CD4-positive, CD25-positive, alpha-beta regulatory T cell (primary cell): ENCODE data around the gene C1D. TPM values are rescaled to one million over a fixed set of nuclear protein-coding genes. Genes with fewer than 3 reads are reported as not detected.

Experiments
- ATAC-seq, 2 donors: fragments of 150-1000 bp; cut with Tn5 transposase; one replicate each; pipeline ENCODE4 v1.10.0; 2021; ENCODE audit warnings: low read depth in 2 of 2, moderate number of reproducible peaks in 2 of 2, moderate library complexity in 1 of 2
- DNase-seq, 3 donors: peaks; one replicate each; pipeline versions ENCODE4 v3.0.0 to v3.0.0-alpha.2; 2012 to 2022; ENCODE audit warnings: mixed read lengths in 1 of 3
- H3K27ac ChIP-seq: one replicate; pipeline ENCODE4 v1.7.0; 2013; ENCODE audit warnings: mild to moderate bottlenecking, low read length; ENCODE audit not compliant: insufficient read depth, poor library complexity, severe bottlenecking
- H3K27me3 ChIP-seq: one replicate; pipeline ENCODE4 v1.7.0; 2013; ENCODE audit warnings: low read length; ENCODE audit not compliant: control insufficient read depth, insufficient read depth
- H3K36me3 ChIP-seq: one replicate; pipeline ENCODE4 v1.7.0; 2013; ENCODE audit warnings: mild to moderate bottlenecking, low read length, moderate library complexity; ENCODE audit not compliant: control insufficient read depth, insufficient read depth
- H3K4me1 ChIP-seq: 2 replicates; pipeline ENCODE4 v1.7.0; 2013; ENCODE audit warnings: mild to moderate bottlenecking, low read length; ENCODE audit not compliant: insufficient read depth, control insufficient read depth, poor library complexity, severe bottlenecking
- H3K4me3 ChIP-seq: one replicate; pipeline ENCODE4 v1.7.0; 2013; ENCODE audit warnings: low read depth, mild to moderate bottlenecking, low read length, moderate library complexity
- H3K9me3 ChIP-seq, 2 experiments: 1 replicate in 1 of 2; 2 replicates in 1 of 2; pipeline ENCODE4 v1.7.0; 2013; ENCODE audit warnings: low read length in 2 of 2, mild to moderate bottlenecking in 1 of 2, moderate library complexity in 1 of 2; ENCODE audit not compliant: control insufficient read depth in 2 of 2
- H3K27ac Mint-ChIP-seq, 3 donors: one replicate each; pipeline ENCODE4 v1.8.0; 2020 to 2022; ENCODE audit warnings: mild to moderate bottlenecking in 3 of 3, mixed read lengths in 3 of 3, moderate library complexity in 2 of 3
- H3K27me3 Mint-ChIP-seq: one replicate; pipeline ENCODE4 v1.8.0; 2022; ENCODE audit warnings: mild to moderate bottlenecking, mixed read lengths
- H3K36me3 Mint-ChIP-seq: one replicate; pipeline ENCODE4 v1.8.0; 2020; ENCODE audit warnings: mixed read lengths
- H3K4me1 Mint-ChIP-seq, 4 donors: one replicate each; pipeline ENCODE4 v1.8.0; 2020 to 2022; ENCODE audit warnings: mixed read lengths in 4 of 4, mild to moderate bottlenecking in 1 of 4
- H3K4me3 Mint-ChIP-seq, 4 donors: one replicate each; pipeline ENCODE4 v1.8.0; 2020 to 2022; ENCODE audit warnings: mild to moderate bottlenecking in 4 of 4, mixed read lengths in 4 of 4, moderate library complexity in 3 of 4
- H3K9me3 Mint-ChIP-seq, 7 donors: one replicate each; pipeline ENCODE4 v1.8.0; 2020 to 2022; ENCODE audit warnings: mixed read lengths in 7 of 7, mild to moderate bottlenecking in 3 of 7, moderate library complexity in 2 of 7
- polyA plus RNA-seq, 4 donors: library from polyadenylated mRNA; unstranded; fragments of 300-500 nt; fragmentation: Illumina TruSeq; gene quantifications; one replicate each; pipeline ENCODE4 v1.2.3, GENCODE V29; 2021
- total RNA-seq: library from RNA; stranded (reverse); gene quantifications from one replicate; pipeline ENCODE4 v1.2.3, GENCODE V29; 2022

C1D gene
- total and polyA plus RNA-seq, 5 donors from 2014 or later = 22.8 to 55.2 (median 30.2) TPM

GRCh38 chr2:68052717-68053422 lies 9.9 kb downstream of the C1D start:
- Histone ChIP-seq H3K27ac (no peak overlapping the region), H3K4me1 (peaks cover 14% of the 10 kb centered on the region), H3K36me3 (no peaks in the 10 kb centered on the region), H3K4me3 (no peak overlapping the region), H3K27me3 (no peaks in the 10 kb centered on the region), H3K9me3 (no peaks in the 10 kb centered on the region)
- Mint-ChIP-seq H3K36me3 (peaks cover 2% of the 10 kb centered on the region), H3K4me3 (peak overlapping the region in 1 of 4 donors; percentile 17), H3K27me3 (no peaks in the 10 kb centered on the region), H3K27ac (peak overlapping the region in 2 of 3 donors; percentile 14 to 65), H3K4me1 (peaks cover 55 to 73% (median 63%) of the 10 kb centered on the region in 4 donors), H3K9me3 (no peaks in the 10 kb centered on the region)
- DNase-seq (no peak), ATAC-seq (no peak)

DNA sequence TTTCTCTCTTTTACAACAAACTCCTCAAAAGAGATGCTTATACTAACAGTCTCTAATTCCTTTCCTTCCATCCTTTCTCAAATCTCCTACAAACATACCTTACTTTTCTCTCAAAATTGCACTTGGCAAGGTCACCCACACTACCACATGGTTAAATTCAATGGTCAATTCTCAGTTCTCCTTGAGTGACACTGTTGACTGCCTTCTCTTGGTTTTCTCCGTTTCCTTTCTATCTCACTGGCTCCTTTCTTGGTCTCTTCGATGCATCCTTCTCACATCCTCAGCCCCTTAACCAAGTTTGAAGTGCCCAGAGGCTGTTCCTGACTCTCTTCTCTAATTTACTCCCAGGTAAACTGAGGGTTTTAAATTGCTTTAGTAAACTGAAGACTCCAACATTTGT lies 12.5 kb downstream of the C1D start:
- H3K9me3 ChIP-seq = no peaks in the 10 kb centered on the region
- ATAC-seq (no peak), DNase-seq (no peak)
- no peaks in the 10 kb centered on the region for H3K27me3 Mint-ChIP-seq
- no peaks in the 10 kb centered on the region for H3K27me3 ChIP-seq
- peaks cover 42 to 55% (median 53%) of the 10 kb centered on the region in 4 donors for H3K4me1 Mint-ChIP-seq
- H3K36me3 Mint-ChIP-seq = no peaks in the 10 kb centered on the region
- H3K27ac Mint-ChIP-seq = peak overlapping the region in 2 of 3 donors; percentile 13 to 59
- H3K36me3 ChIP-seq = peaks cover 6% of the 10 kb centered on the region
- H3K4me3 Mint-ChIP-seq = peak overlapping the region in 2 of 4 donors; percentile 15 to 54
- no peak overlapping the region for H3K4me3 ChIP-seq
- no peak overlapping the region for H3K27ac ChIP-seq
- peaks cover 14% of the 10 kb centered on the region for H3K4me1 ChIP-seq
- H3K9me3 Mint-ChIP-seq = no peaks in the 10 kb centered on the region

DNA sequence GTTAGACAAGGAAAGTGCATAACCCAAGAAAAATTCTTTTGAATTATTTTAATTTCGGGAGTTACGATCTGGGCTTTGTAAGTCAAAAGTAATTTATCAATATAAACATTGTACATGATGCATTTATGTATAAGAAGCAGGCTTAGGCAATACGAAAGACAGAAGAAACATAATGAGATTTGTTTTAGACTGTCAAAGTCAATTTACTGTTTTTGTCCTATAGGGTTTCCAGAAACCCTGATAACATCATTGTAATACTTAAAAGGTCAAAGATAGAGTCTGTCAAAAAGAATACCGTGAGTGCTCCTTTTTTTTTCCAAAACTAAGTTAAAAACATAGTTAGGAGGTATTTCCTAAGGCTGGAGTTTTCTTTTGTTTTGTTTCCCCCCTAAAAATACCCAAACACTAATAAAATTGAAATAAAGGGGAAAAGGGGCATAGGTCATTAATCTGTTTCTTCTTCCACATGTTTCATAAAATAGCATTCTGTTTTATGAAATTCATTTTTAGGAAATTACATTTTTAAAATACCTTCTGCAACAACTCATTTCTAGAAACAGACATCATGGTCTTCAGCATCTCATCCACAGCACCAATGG lies 16.1 kb downstream of the C1D start:
- Histone ChIP-seq H3K4me1 (no peaks in the 10 kb centered on the region), H3K36me3 (peaks cover 24% of the 10 kb centered on the region), H3K9me3 (no peaks in the 10 kb centered on the region), H3K4me3 (no peak overlapping the region), H3K27ac (no peak overlapping the region), H3K27me3 (no peaks in the 10 kb centered on the region)
- Mint-ChIP-seq H3K27ac (peak overlapping the region in 1 of 3 donors; percentile 44), H3K4me3 (no peak overlapping the region), H3K27me3 (no peaks in the 10 kb centered on the region), H3K9me3 (no peaks in the 10 kb centered on the region), H3K4me1 (peaks cover 21 to 28% (median 27%) of the 10 kb centered on the region in 4 donors), H3K36me3 (peaks cover 7% of the 10 kb centered on the region)
- DNase-seq (no peak), ATAC-seq (no peak)

DNA sequence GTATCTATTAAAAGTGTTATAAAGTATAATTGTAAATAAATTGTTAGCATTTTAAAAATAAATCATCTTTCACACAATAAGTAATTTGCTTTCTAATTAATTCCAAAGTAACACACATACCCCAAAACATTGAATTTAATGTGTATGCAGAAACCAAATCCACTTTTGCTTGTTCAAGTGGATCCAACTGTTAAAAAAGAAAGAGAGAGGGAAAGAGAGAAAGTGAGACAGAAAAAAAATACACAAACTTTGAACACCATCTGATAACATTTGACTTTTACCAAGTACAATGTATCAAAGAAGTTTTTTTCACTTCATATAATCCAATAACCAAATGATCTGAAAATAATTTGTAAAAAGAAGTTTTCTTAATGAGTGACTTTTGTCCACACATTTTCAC lies 16.6 kb downstream of the C1D start:
- no peak for ATAC-seq
- H3K4me1 Mint-ChIP-seq = peaks cover 17 to 29% (median 25%) of the 10 kb centered on the region in 4 donors

GRCh38 chr2:68045342-68045741 lies 17.5 kb downstream of the C1D start:
- Histone ChIP-seq H3K9me3 (no peaks in the 10 kb centered on the region), H3K27ac (no peak overlapping the region), H3K36me3 (peaks cover 26% of the 10 kb centered on the region), H3K4me3 (no peak overlapping the region), H3K27me3 (no peaks in the 10 kb centered on the region), H3K4me1 (no peaks in the 10 kb centered on the region)
- Mint-ChIP-seq H3K9me3 (no peaks in the 10 kb centered on the region), H3K4me3 (no peak overlapping the region), H3K27ac (no peak overlapping the region), H3K4me1 (peaks cover 17 to 23% (median 18%) of the 10 kb centered on the region in 4 donors), H3K27me3 (no peaks in the 10 kb centered on the region), H3K36me3 (peaks cover 11% of the 10 kb centered on the region)
- DNase-seq = no peak
- ATAC-seq = no peak

More for the DNA sequence above, 16.6 kb downstream of the C1D start:
- H3K36me3 ChIP-seq = peaks cover 26% of the 10 kb centered on the region
- Mint-ChIP-seq H3K9me3 (no peaks in the 10 kb centered on the region), H3K27ac (no peak overlapping the region), H3K27me3 (no peaks in the 10 kb centered on the region), H3K4me3 (no peak overlapping the region), H3K36me3 (peaks cover 11% of the 10 kb centered on the region)
- H3K9me3 ChIP-seq = no peaks in the 10 kb centered on the region
- DNase-seq = no peak
- H3K4me1 ChIP-seq = no peaks in the 10 kb centered on the region
- no peak overlapping the region for H3K27ac ChIP-seq
- H3K27me3 ChIP-seq = no peaks in the 10 kb centered on the region
- no peak overlapping the region for H3K4me3 ChIP-seq

- Mint-ChIP-seq H3K36me3 (peaks cover 11% of the 10 kb centered on the region), H3K4me1 (peaks cover 8 to 14% (median 11%) of the 10 kb centered on the region in 4 donors), H3K9me3 (no peaks in the 10 kb centered on the region), H3K27me3 (no peaks in the 10 kb centered on the region), H3K27ac (no peak overlapping the region), H3K4me3 (no peak overlapping the region)
- no peaks in the 10 kb centered on the region for H3K27me3 ChIP-seq
- no peaks in the 10 kb centered on the region for H3K4me1 ChIP-seq
- no peak overlapping the region for H3K4me3 ChIP-seq
- ATAC-seq = no peak
- H3K9me3 ChIP-seq = no peaks in the 10 kb centered on the region
- H3K27ac ChIP-seq = no peak overlapping the region
- H3K36me3 ChIP-seq = peaks cover 26% of the 10 kb centered on the region
- DNase-seq = no peak
Observed at GRCh38 chr2:68044099-68044498, 18.7 kb downstream of the C1D start.

GRCh38 chr2:68043695-68044094 lies 19.1 kb downstream of the C1D start:
- Mint-ChIP-seq H3K4me3 (no peak overlapping the region), H3K27me3 (no peaks in the 10 kb centered on the region), H3K27ac (no peak overlapping the region), H3K4me1 (peaks cover 5 to 10% (median 9%) of the 10 kb centered on the region in 4 donors), H3K9me3 (no peaks in the 10 kb centered on the region), H3K36me3 (peaks cover 11% of the 10 kb centered on the region)
- Histone ChIP-seq H3K9me3 (no peaks in the 10 kb centered on the region), H3K27me3 (no peaks in the 10 kb centered on the region), H3K36me3 (peaks cover 26% of the 10 kb centered on the region), H3K4me3 (no peak overlapping the region), H3K27ac (no peak overlapping the region), H3K4me1 (no peaks in the 10 kb centered on the region)
- no peak for ATAC-seq
- no peak for DNase-seq

GRCh38 chr2:68043032-68043431 lies 19.8 kb downstream of the C1D start:
- Histone ChIP-seq H3K9me3 (no peaks in the 10 kb centered on the region), H3K27me3 (no peaks in the 10 kb centered on the region), H3K27ac (no peak overlapping the region), H3K36me3 (peaks cover 26% of the 10 kb centered on the region), H3K4me1 (no peaks in the 10 kb centered on the region), H3K4me3 (no peak overlapping the region)
- Mint-ChIP-seq H3K27ac (no peak overlapping the region), H3K9me3 (no peaks in the 10 kb centered on the region), H3K4me3 (no peak overlapping the region), H3K27me3 (no peaks in the 10 kb centered on the region), H3K4me1 (peaks cover 3 to 10% (median 6%) of the 10 kb centered on the region in 4 donors), H3K36me3 (peaks cover 11% of the 10 kb centered on the region)
- ATAC-seq (no peak), DNase-seq (no peak)
